ENCODE data around the gene C10orf67.
"Not testable (repeated sequence)": the region's sequence is repeated elsewhere in the genome, so short reads cannot be mapped to it uniquely, and the experiment has no call there.

The C10orf67 gene

DNA sequence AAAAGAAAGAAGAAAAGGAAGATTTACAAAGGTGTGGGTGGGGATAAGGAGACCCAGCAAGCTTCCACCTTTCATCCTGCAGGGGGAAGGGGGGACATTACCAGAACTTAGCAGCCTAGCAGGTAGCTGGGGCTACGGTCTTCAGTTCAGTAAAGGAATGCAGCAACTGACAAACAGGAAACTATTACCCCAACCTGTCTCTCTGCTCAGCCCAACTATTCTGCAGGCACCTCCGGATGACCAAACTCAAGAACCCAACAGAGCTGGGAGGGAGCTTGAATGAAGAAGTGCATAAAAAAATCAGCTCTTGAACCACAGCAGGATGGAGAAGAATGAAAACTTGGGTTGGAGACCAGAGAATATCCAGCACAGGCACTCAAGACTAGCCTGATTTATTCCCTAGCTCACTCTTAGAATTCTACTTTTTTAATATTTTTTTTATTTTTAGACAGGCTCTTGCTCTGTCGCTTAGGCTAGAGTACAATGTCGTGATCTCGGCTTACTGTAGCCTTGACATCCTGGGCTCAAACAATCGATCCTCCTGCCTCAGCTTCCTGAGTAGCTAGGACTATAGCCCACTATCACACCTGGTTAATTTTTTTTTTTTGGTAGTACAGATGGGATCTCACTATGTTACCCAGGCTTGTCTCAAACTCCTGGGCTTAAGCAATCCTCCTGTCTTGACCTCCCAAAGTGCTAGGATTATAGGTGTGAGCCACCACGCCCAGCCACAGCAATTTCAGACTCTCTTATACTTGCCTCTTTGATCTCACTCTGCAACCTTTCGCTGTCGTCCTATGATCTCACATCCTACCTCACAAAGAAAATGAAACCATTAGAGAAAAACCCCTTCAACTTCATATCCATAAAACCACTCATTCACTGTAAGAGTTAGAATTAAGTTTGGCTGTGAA, 18.5 kb upstream of the C10orf67 start:
- DNase-seq (ENCODE audit: low read depth in 2 of 2), result peak in 1 of 2 donors; percentile 29

DNA sequence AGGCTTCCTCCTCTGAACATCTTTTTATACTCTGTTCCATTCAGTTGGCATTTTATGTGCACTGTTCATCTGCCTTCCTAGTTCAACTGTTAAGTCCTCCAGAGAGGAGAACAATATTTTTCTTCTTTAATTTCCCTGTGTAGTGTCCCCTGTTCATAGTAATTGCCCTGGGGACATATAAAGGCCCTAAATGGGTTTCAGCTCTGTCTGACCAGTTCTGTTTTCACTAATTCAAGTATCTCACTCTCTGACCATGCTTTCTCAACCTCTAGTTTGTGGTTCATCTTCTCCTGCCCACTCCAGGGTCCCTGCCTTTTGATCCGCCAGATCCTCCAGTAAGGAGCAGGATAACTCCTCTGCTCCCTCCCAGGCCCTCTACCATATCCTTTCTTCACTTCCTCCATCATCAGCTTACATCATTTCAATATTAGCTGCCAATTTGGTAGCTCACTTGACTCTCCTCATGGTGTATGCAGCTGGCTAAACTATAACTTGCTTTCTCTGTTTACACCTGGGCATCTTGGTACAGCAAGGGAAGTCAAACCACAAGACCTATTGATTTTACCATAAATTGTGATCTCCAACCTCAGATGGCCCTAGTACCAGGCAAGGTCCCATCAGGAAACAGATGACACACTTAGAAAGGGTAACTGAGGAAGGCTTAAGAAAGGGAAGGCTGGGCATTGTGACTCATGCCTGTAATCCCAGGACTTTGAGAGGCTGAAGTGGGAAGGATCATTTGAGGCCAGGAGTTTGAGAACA, 17.7 kb upstream of the C10orf67 start:
- no peak for DNase-seq (ENCODE audit: low read depth in 2 of 2)

DNA sequence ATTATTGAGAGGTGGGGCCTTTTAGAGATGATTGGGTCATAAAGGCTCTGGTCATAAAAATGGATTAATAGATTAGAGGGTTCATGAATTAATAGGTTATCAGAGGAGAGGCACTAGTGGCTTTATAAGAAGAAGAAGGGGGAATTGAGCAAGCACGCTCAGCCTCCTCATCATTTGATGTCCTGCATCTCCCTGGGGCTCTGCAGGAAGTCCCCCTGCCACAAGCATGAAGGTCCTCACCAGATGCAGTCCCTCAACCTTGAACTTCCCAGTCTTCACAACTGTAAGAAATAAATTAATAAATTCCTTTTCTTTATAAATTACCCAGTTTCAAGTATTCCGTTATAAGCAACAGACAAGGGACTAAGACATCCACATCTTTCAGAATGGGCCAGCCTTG, 17.1 kb upstream of the C10orf67 start:
- no peak for DNase-seq (ENCODE audit: low read depth in 2 of 2)

DNA sequence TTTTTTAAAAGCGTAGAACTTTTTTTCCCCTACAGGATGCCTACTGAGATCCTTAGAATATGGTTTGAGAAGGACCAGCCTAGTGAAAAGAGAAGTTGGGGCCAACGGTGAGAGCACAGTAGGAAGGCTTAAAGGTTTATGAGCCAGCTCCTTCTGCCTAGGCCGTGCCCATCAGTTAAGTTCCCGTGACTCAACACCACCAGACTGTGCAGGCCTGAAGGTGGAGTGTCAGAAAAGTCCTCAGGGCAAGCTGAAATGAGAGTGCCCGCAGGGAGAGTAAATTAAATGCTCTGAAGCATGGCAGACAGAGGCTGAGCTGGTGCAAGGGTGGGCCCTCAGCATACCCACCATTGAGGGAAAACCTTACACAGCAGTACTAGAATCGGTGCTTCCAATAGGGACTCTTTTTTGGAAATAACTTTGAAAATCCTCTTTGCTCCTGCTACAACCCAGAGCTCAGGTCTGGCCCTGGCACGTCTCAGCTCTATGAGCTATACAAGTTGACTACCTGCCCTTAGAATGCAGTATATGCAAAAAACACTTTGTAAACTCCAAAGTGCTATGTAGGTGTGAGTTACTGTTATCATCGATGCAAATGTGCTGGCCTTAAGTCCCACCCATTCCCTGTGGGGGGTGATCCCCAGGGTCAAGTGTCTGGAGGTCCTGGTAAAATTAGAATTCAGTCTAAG, 15.2 kb upstream of the C10orf67 start:
- no peak for DNase-seq (ENCODE audit: low read depth in 2 of 2)

DNA sequence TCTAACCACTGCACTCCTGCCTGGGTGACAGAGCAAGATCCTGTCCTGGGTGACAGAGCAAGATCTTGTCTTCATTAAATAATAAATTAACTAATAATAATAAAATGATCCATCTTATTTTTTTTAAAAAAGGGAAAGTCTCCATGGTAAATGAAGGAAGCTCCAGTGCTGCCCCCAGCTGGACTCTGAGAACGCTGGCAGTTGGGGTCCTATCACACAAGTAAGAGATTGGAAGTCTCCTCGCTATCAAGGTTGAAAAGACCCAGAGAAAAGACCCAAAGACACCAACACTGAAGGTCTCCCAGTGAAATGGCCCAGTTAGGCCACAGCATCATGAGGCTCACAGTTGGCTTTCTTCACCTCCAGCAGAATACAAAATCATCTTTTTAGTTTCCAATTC, 13.8 kb upstream of the C10orf67 start:
- no peak for DNase-seq (ENCODE audit: low read depth in 2 of 2)

DNA sequence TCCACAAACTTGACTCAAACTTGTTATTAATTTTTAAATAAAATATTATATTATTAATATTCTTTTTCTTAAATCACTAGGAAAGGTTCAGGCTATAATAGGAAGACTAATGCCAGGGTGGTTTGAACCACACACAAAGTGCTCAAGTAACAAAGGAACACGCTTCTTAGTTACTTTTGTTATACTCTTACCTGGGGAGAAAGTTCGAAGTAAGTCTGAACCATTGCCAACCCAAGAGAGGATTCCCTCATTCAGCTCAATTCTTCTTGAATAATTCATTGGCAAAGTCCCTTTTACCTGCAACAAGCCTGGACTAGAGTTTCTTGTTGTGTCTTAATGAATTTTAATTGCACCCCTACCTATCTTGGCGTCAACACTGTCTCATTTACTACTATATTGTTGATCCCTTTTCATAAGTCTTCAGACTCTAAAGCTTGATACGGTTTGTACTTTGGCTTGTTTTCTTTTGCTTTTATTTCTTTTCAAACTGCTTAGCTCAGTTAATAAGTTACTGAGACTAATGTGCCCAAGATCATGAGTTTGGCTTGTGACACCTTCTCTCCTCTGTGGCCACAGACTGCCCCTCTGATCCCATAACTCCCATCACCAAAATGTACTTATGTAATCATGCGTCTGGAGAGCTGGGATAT, 10.2 kb upstream of the C10orf67 start:
- no peak for DNase-seq (ENCODE audit: low read depth in 2 of 2)

DNA sequence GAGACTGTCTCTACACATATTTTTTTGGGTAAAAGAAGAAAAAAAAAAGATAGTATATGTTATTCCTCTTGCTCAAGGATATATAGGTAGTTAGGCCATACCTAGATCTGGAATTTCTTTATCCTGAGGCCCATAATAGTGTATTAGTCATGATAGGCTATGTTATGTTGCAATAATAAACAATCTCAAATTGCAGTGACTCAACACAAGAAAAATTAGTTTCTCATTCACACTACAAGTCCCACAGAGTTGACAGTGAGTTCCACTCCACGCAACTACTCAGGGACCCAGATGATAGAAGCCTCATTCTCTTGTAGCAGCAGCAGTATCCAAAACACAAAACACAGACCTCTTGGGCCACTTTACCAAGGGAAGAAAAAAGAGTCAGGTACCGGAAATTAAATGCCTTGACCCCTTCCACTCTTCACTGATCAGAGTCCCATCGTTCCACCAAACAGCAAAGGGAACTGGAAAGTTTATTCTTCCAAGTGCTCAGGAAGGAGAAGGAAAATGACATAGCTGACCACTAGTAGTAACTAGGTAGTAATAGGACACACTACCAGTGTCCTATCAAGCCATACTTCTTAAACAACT, 7.4 kb upstream of the C10orf67 start:
- DNase-seq (ENCODE audit: low read depth in 2 of 2), result no peak

DNA sequence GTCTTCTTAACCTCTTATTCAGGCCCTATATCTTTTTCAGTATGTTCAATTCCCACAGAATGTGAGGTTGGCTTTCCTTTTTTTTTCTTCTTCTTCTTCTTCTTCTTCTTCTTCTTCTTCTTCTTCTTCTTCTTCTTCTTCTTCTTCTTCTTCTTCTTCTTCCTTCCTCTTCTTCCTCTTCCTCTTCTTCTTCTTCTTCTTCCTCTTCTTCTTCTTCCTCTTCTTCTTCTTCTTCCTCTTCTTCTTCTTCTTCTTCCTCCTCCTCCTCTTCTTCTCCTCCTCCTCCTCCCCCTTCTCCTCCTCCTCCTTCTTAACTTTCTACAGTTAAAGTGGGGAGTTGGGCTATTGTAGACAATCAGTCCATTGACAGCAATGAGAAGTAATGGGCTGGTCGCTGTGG, 6.1 kb upstream of the C10orf67 start:
- DNase-seq (ENCODE audit: low read depth in 2 of 2), result not testable (repeated sequence)

DNA sequence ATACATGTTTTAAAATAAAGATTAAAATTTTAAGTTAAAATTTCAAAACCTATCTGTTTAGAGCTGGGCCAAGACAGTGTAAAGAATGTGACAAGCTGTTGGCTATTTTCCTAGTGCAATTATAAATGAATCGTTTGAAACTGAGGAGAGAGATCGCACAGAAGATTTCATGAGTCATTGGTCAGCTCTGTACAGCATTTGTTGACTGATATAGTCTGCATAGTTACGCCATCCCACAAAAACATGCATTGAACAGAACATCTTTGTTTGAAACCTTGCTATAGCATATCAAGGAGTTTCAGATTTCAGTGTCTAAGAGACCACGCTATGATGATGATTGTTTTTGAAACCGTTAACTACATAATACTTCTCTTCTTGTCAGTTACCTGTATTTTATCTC, 1.3 kb upstream of the C10orf67 start:
- no peak for DNase-seq (ENCODE audit: low read depth in 2 of 2)

DNA sequence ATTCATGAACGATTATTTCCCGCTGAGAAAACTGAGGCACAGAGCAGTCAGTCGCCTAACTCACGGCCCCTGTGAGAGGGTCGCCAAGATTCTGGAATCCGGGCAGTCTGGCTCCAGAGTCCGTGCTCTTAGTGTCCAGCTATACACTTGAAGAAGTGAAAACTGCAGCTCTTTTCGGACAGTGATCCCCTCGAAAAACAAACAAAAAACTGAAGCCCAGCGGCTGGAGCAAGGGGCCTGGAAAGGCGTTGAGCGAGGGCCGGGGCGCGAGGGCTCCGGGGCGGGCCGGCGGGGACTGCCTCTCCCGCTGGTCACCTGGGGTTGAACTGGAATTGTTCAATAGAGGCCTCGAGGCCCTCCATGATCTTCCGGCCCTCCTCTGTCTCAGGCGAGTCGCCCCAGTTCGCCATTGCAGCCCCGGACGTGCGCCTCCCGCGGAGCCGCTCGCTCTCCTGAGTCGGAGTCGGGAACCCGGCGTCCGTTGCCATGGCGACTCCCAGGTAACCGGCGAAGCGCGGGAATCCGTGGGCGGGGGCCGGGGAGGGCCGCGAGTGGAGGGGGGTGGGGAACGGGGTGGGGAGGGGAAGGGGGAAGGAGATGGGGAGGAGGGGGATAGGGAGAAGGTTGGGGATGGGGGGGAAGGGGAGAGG, 881 bp downstream of the C10orf67 start:
- peak in 1 of 2 donors; percentile 36 for DNase-seq (ENCODE audit: low read depth in 2 of 2)

DNA sequence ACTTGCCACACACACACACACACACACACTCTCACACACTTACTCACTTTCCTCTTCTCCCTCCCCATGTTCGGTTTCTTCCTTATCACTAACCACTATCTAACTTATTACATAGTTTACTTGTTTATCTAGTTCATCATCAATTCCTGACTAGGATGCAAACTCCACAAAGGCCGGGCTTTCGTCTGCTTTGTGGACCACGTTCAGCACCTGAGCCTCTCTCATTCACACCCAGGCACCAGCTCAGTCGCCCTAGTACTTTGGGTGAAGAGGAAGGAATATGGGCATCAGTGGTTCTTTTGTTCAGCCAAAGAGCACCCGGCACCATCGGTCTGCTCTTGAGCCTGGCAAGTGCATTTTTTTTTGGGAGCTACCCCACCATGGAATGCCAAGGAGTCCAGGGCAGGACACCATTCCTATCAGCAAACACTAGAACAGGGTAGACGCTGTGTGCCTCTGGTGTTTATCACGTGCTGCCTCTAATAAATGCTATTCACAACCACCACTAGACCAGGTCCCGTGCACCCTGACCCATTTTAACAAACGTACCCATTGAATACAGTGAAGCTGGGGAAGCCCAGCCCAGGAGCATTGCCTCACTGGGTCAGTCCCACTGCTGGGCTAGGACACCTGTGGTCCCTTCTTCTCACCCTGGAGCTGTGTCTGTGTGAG, 2.2 kb downstream of the C10orf67 start:
- no peak for DNase-seq (ENCODE audit: low read depth in 2 of 2)

DNA sequence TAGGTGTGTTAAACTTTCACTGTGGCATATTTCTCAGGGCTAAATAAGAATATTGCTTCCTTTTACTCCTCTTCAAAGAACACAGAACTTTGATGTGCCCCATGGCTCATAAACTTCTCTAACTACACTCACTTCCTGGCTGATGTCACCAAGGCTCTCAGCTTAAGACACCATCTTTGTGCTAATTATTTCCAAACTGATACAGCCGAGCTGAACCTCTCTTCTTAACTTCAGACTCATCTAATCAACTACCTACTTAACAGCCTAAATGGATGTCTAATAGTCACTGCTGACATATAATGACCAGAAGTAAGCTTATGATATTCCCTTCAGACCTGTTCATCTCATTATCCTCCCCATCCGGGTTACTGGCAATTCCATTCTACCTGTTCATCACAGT, 3.6 kb downstream of the C10orf67 start:
- DNase-seq (ENCODE audit: low read depth in 2 of 2), result no peak

DNA sequence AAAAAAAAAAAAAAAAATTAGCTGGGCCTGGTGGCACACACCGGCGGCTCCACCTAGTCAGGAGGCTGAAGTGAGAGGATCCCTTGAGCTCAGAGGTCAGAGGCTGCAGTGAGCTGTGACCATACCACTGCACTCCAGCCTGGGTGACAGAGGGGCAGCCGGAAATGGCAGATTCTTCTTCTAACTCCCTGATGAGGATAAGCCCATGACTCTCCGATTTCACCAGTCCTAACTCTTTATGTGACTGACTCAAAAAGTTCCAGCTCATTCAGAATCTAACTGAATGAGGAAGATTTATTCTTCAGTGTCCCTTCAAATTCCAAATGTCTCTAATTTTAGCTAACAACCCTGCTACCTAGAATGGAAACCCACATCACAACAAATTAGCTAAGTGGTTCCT, 4.2 kb downstream of the C10orf67 start:
- DNase-seq (ENCODE audit: low read depth in 2 of 2), result no peak

DNA sequence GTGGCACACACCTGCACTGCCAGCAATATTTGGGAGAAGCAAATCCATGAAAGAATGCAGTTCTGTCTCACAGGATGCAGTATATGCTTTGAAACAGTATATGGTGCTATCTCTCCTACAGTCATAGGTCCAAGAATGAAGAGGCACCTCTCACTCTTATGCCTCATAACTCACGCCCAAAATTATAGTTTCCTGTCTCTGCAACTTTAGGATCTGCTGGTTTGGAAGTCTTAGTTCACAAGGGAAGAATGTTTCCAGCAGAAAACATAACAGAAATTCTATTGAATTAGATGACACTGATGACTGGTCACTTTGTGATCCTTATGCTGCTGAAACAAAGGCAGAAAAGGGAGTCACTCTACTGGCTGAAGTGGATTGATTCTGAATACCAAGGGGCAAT, 5.7 kb downstream of the C10orf67 start:
- no peak for DNase-seq (ENCODE audit: low read depth in 2 of 2)

DNA sequence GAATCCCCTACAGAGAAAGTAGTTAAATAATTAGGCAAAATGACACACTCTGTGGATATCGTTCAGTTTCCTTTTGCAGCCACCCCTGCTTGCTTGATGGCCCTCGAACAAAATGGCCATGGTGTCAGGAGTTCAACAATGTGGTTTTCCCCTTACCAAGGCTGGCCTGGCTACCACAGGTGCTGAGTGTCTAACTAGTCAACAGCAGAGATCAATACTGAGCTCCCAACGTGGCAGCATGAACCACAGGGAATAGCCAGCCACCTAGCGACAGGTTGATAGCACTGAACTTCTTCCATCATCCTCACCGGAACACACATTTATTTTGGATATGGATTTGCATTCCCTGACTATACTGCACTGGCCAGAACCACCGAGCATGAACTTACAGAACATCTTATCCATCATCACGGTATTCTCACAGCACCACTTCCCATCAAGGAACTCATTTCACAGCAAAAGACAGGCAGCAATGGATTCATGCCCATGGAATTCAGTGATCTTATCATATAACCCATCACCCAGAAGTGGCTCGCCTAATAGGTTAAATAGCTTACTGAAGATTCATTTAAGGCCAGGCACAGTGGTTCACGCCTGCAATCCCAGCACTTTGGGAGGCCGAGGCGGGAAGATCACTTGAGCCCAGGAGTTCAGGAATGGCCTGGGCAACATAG, 6.3 kb downstream of the C10orf67 start:
- DNase-seq (ENCODE audit: low read depth in 2 of 2), result no peak

DNA sequence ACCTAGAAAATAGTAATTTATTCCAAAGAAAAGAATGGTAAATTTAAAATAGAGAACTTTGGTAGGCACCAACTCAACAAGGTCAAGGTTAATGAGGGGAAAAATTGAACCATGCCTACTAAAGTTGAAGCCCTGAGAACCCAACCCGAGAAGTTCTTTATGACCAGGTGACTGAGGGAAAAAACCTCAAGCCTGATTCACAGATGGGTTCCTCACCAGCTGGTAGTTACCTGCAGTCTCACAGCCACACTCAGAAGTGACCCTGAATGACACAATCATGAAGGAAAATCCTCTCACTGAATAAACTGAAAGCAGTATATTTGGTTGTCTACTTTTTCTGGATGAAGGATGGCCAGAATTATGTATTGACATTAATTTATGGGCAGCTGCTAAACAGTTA, 7.0 kb downstream of the C10orf67 start:
- DNase-seq (ENCODE audit: low read depth in 2 of 2), result no peak

DNA sequence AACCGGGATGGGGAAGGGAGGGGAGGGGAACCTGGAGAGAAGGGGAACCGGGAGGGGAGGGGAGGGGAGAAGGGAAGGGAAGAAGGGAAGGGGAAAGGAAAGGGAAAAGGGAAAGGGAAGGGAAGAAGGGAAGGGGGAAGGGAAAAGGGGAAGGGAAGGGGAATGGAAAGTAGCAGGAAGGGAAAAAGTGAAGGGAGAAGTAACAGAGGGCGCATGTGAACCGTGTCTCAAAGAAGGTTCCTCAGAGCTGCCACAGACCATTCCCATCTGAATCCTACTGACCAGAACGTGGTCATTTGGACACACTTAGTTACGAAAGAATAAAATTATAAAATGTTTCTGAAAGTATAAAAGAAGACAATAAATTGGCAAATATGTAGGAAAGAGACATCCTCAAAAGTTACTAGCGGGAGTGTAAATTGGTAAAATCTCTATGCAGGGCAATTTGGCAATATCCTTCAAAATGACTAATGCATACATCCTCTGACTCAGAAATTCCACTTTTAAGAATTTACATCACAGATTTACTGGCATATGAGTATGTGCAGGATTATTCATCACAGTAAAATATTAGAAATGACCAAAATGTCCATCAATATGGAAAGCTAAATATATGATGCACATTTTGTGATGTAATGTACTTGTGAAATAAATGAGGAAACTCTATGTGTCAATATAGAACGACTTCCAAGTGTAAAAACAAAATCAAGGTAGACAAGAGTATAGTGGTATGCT, 12.9 kb downstream of the C10orf67 start:
- no peak for DNase-seq (ENCODE audit: low read depth in 2 of 2)

DNA sequence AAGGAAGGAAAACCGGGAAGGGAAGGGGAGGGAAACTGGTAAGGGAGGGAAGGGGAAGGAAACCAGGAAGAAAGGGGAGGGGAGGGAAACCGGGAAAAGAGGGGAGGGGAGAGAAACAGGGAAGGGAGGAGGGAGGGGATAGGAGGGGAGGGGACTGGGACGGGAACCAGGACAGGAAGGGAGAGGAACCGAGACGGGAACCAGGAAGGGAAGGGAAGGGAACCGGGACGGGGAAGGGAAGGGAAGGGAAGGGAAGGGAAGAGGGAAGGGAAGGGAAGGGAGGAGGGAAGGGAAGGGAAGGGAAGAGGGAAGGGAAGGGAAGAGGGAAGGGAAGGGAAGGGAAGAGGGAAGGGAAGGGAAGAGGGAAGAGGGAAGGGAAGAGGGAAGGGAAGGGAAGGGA, 13.6 kb downstream of the C10orf67 start:
- no peak for DNase-seq (ENCODE audit: low read depth in 2 of 2)
